Osteocyte (in vitro differentiated cells): ENCODE measurements around the gene DYNLT1. TPM values are rescaled to one million over a fixed set of nuclear protein-coding genes. Genes with fewer than 3 reads are reported as not detected.
"Not testable (repeated sequence)": the region's sequence is repeated elsewhere in the genome, so short reads cannot be mapped to it uniquely, and the experiment has no call there.

ENCODE experiments used
- DNase-seq: peaks from one replicate; pipeline ENCODE4 v3.0.0; 2021; ENCODE audit warnings: mixed read lengths; ENCODE audit not compliant: unreplicated experiment; ENCODE audit errors: extremely low spot score
- H3K27ac Mint-ChIP-seq: one replicate; pipeline ENCODE4 v1.8.0; 2021; ENCODE audit warnings: mild to moderate bottlenecking, mixed read lengths; ENCODE audit not compliant: unreplicated experiment
- H3K27me3 Mint-ChIP-seq: one replicate; pipeline ENCODE4 v1.8.0; 2021; ENCODE audit warnings: mixed read lengths; ENCODE audit not compliant: unreplicated experiment
- H3K36me3 Mint-ChIP-seq: one replicate; pipeline ENCODE4 v1.8.0; 2021; ENCODE audit warnings: mixed read lengths; ENCODE audit not compliant: unreplicated experiment
- H3K4me1 Mint-ChIP-seq: one replicate; pipeline ENCODE4 v1.8.0; 2021; ENCODE audit warnings: mixed read lengths; ENCODE audit not compliant: unreplicated experiment
- H3K4me3 Mint-ChIP-seq: one replicate; pipeline ENCODE4 v1.8.0; 2021; ENCODE audit warnings: mild to moderate bottlenecking, moderate library complexity, mixed read lengths; ENCODE audit not compliant: unreplicated experiment
- H3K9me3 Mint-ChIP-seq: one replicate; pipeline ENCODE4 v1.8.0; 2021; ENCODE audit warnings: mixed read lengths; ENCODE audit not compliant: unreplicated experiment
- CTCF ChIP-seq: fragments of 200-600 bp; sonication (generic); IDR thresholded peaks from 2 replicates; pipeline ENCODE4 v1.5.0; 2021; ENCODE audit warnings: antibody characterized with exemption, mild to moderate bottlenecking, moderate library complexity
- total RNA-seq: library from RNA; stranded (reverse); gene quantifications from 2 replicates; pipeline ENCODE4 v1.2.1, GENCODE V29; 2021

The DYNLT1 gene
- total RNA-seq, 1 donor from 2014 or later = 116 TPM

DNA sequence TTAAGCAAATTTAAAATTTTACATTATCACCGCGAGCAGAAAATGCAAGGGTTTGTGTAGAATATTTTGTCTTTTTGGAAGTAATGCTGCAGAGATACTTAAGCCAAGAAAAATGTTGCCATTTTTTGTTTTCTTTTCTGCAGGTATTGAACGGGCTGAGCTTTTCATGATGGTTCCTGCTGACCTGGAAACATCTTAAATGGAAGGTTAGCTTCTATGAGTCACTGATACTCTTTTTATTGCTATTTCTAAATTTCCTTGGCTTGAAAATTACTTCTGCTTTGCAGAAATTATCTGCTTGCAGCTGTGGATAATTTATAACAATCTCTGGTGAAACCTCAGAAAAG is 18.0 kb upstream of the DYNLT1 start:
- Mint-ChIP-seq H3K27me3 (peaks cover 31% of the 10 kb centered on the region), H3K4me1 (peaks cover 10% of the 10 kb centered on the region), H3K4me3 (no peak overlapping the region), H3K9me3 (no peaks in the 10 kb centered on the region), H3K27ac (no peak overlapping the region), H3K36me3 (no peaks in the 10 kb centered on the region)
- DNase-seq = no peak
- no peak for TF ChIP-seq CTCF

GRCh38 chr6:158661156-158661685 is 16.7 kb upstream of the DYNLT1 start:
- no peaks in the 10 kb centered on the region for H3K9me3 Mint-ChIP-seq
- H3K36me3 Mint-ChIP-seq = no peaks in the 10 kb centered on the region
- H3K4me1 Mint-ChIP-seq = no peaks in the 10 kb centered on the region
- TF ChIP-seq CTCF = no peak
- no peak for DNase-seq
- H3K27ac Mint-ChIP-seq = no peak overlapping the region
- peaks cover 17% of the 10 kb centered on the region for H3K27me3 Mint-ChIP-seq
- no peak overlapping the region for H3K4me3 Mint-ChIP-seq

- peak; percentile 64 for TF ChIP-seq CTCF
- Mint-ChIP-seq H3K4me3 (no peak overlapping the region), H3K9me3 (no peaks in the 10 kb centered on the region), H3K4me1 (peaks cover 2% of the 10 kb centered on the region), H3K27ac (no peak overlapping the region), H3K27me3 (peaks cover 16% of the 10 kb centered on the region), H3K36me3 (no peaks in the 10 kb centered on the region)
- no peak for DNase-seq
Observed at GRCh38 chr6:158660333-158660754, 15.8 kb upstream of the DYNLT1 start.

GRCh38 chr6:158656986-158657385 is 12.4 kb upstream of the DYNLT1 start:
- peak; percentile 21 for DNase-seq
- H3K27me3 Mint-ChIP-seq, H3K9me3 Mint-ChIP-seq, H3K36me3 Mint-ChIP-seq, H3K27ac Mint-ChIP-seq, H3K4me3 Mint-ChIP-seq: not testable (repeated sequence)
- H3K4me1 Mint-ChIP-seq = peaks cover 11% of the 10 kb centered on the region

DNA sequence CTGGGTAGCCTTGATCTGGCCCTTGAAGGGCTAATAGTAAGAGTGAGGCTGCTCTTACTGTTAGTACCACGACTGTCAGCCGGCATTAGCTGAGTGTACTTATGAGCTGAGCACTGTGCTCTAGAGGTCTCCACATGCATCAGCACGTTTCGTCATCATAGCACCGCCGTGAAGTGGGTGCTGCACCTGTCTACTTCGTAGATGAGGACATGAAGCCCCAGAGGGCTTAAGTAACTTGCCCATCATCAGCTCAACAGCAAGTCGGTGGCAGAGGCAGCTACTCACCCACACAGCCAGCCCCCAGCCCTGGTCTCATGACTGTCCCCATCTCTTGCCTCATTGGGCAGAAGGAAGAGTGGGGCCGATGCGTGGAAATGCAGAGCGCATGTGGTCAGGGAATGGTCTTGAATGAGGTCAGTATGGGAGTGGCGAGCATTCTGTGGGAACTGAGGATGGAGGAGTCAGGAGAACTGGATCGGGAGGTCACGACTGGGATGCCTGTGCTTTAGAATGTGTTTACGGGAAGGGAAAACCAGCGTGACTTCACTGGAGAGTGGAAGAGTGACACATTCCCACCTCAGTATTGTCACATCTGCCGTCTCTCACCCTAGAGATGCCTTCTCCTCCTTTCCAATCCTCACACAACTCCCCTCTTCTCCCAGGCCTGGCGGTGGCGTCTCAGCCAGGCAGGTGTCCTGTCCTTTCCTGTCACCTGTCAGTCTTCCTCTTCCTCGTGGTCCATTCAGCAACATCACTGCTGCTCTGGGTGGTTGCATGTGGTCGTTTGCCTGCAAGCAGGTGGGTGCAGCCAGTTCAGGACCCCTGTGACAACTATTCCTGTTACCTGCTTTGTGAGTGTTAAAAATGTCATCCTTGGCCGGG is 11.3 kb upstream of the DYNLT1 start:
- Mint-ChIP-seq H3K36me3 (no peaks in the 10 kb centered on the region), H3K9me3 (no peaks in the 10 kb centered on the region), H3K27ac (no peak overlapping the region), H3K4me3 (no peak overlapping the region), H3K4me1 (peaks cover 11% of the 10 kb centered on the region), H3K27me3 (no peaks in the 10 kb centered on the region)
- TF ChIP-seq CTCF = no peak
- DNase-seq = peak; percentile 68
